Measurements from ENCODE around the gene DUSP7. TPM values are rescaled to one million over a fixed set of nuclear protein-coding genes. Genes with fewer than 3 reads are reported as not detected.
A peak's percentile ranks its signal among the peaks of the same experiment; 100 is the strongest.

Gene DUSP7
- total RNA-seq, 1 donor from 2014 or later = 19.4 TPM

DNA sequence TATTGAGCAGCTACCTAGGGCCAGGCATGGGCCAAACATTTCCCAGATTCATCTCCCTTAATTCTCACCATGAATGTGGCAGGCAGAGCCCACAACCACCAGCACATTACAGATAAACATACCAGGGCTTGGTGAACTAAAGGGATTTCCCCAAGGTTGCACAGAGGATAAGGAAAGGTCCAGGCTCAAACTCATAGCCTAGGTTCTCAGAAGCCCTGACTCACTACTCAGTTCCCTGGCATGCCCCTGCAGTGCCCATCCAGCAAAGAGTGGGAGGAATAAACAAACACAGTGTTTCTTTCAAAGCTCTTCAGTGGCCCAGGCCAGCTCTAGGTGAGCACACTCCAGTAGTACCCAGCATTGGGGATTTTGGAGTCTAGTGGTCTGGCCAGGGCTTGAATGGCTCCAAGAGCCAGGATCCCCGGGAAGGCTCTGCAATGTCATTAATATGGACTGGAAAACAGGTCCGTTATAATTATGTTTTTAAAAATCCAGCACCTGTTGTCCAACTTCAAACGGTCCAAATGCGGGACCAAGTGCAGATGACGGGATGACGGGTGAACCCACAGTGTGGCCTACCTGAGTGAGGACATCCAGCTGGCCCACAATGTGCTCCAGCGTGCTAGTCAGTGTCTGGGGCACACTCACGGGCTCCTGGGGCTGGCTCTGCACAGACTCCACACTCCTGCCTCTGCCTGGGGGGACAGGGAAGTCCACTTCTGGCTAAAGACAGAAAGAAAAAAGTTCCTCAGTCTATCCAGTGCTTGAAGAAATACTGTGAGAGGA is 39.8 kb upstream of the DUSP7 start:
- no peak overlapping the region for H3K27ac Mint-ChIP-seq (ENCODE audit: unreplicated experiment)
- H3K4me1 Mint-ChIP-seq (ENCODE audit: unreplicated experiment) = peaks cover 29% of the 10 kb centered on the region
- no peak for DNase-seq (ENCODE audit: extremely low spot score, unreplicated experiment)
- H3K4me3 Mint-ChIP-seq (ENCODE audit: unreplicated experiment) = no peak overlapping the region
- TF ChIP-seq, protein P1, sequence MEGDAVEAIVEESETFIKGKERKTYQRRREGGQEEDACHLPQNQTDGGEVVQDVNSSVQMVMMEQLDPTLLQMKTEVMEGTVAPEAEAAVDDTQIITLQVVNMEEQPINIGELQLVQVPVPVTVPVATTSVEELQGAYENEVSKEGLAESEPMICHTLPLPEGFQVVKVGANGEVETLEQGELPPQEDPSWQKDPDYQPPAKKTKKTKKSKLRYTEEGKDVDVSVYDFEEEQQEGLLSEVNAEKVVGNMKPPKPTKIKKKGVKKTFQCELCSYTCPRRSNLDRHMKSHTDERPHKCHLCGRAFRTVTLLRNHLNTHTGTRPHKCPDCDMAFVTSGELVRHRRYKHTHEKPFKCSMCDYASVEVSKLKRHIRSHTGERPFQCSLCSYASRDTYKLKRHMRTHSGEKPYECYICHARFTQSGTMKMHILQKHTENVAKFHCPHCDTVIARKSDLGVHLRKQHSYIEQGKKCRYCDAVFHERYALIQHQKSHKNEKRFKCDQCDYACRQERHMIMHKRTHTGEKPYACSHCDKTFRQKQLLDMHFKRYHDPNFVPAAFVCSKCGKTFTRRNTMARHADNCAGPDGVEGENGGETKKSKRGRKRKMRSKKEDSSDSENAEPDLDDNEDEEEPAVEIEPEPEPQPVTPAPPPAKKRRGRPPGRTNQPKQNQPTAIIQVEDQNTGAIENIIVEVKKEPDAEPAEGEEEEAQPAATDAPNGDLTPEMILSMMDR (IDR thresholded peaks at IDR 0.05) = no peak
- H3K9me3 Mint-ChIP-seq (ENCODE audit: unreplicated experiment) = peaks cover under 1% of the 10 kb centered on the region
- peaks cover 5% of the 10 kb centered on the region for H3K36me3 Mint-ChIP-seq (ENCODE audit: unreplicated experiment)
- H3K27me3 Mint-ChIP-seq (ENCODE audit: unreplicated experiment) = no peaks in the 10 kb centered on the region

DNA sequence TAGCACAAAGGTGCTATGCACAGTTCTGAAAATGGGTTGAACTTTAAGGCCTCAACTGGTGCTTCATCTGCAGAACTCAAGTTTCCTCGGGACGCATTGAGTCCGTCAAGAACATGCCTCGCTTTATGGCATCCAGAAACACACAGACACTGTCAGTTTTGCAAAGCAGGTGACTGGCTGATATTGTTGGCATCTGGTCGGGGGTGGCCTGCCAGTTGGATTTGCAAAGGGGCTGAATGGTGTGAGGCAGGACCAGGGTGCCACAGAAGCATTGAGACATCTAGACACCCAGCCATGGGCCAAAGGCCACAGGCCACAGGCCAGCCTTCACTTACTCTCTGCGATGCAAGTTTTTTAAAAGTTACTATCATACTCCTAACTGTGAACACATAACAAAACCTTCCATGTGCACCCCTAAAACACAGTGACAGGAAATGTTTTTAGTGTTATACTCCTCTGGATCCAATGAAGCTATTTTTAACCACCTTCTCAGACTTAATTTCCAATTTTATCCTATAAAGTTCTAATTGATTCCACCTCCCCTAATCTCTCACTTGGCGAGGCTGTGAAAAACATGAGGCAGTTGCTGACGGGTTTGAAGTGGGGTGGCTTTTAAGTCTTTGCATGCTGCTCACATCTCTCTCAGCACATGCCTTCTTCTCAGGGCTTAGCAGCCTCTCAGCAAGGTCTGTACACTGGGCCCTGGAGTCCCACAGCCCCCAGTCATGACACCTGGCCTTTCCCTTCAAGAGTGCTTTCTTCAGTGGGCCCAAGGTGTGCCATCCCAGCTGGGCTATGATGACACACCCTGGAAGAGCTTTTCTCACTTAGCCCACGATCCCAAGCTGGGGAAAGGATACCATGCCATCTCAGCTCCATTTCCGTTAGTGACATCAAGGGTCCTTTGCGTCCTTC is 38.5 kb upstream of the DUSP7 start:
- no peak overlapping the region for H3K27ac Mint-ChIP-seq (ENCODE audit: unreplicated experiment)

GRCh38 chr3:52093756-52094545 is 37.6 kb upstream of the DUSP7 start:
- Mint-ChIP-seq H3K27ac (ENCODE audit: unreplicated experiment) (peak overlapping the region; percentile 23), H3K36me3 (ENCODE audit: unreplicated experiment) (no peaks in the 10 kb centered on the region), H3K27me3 (ENCODE audit: unreplicated experiment) (no peaks in the 10 kb centered on the region), H3K9me3 (ENCODE audit: unreplicated experiment) (no peaks in the 10 kb centered on the region), H3K4me3 (ENCODE audit: unreplicated experiment) (no peak overlapping the region), H3K4me1 (ENCODE audit: unreplicated experiment) (peaks cover 51% of the 10 kb centered on the region)
- TF ChIP-seq, protein P1 (IDR thresholded peaks at IDR 0.05) = no peak
- no peak for DNase-seq (ENCODE audit: extremely low spot score, unreplicated experiment)

More for the DNA sequence above, 38.5 kb upstream of the DUSP7 start:
- no peaks in the 10 kb centered on the region for H3K36me3 Mint-ChIP-seq (ENCODE audit: unreplicated experiment)
- TF ChIP-seq, protein P1 (IDR thresholded peaks at IDR 0.05) = no peak
- no peaks in the 10 kb centered on the region for H3K9me3 Mint-ChIP-seq (ENCODE audit: unreplicated experiment)
- peaks cover 42% of the 10 kb centered on the region for H3K4me1 Mint-ChIP-seq (ENCODE audit: unreplicated experiment)
- no peak for DNase-seq (ENCODE audit: extremely low spot score, unreplicated experiment)
- H3K4me3 Mint-ChIP-seq (ENCODE audit: unreplicated experiment) = no peak overlapping the region
- no peaks in the 10 kb centered on the region for H3K27me3 Mint-ChIP-seq (ENCODE audit: unreplicated experiment)

- Mint-ChIP-seq H3K27me3 (ENCODE audit: unreplicated experiment) (no peaks in the 10 kb centered on the region), H3K4me3 (ENCODE audit: unreplicated experiment) (no peak overlapping the region), H3K27ac (ENCODE audit: unreplicated experiment) (no peak overlapping the region), H3K4me1 (ENCODE audit: unreplicated experiment) (peaks cover 59% of the 10 kb centered on the region), H3K9me3 (ENCODE audit: unreplicated experiment) (no peaks in the 10 kb centered on the region), H3K36me3 (ENCODE audit: unreplicated experiment) (no peaks in the 10 kb centered on the region)
- TF ChIP-seq, protein P1 (IDR thresholded peaks at IDR 0.05) = no peak
- DNase-seq (ENCODE audit: extremely low spot score, unreplicated experiment) = no peak
Observed at GRCh38 chr3:52092891-52093290, 36.5 kb upstream of the DUSP7 start.
